ENCODE data around the gene ZFP42. TPM values are rescaled to one million over a fixed set of nuclear protein-coding genes. Genes with fewer than 3 reads are reported as not detected.
A peak's percentile ranks its signal among the peaks of the same experiment; 100 is the strongest.

The ZFP42 gene
- total RNA-seq, 1 donor from 2014 or later, result 0.26 TPM

DNA sequence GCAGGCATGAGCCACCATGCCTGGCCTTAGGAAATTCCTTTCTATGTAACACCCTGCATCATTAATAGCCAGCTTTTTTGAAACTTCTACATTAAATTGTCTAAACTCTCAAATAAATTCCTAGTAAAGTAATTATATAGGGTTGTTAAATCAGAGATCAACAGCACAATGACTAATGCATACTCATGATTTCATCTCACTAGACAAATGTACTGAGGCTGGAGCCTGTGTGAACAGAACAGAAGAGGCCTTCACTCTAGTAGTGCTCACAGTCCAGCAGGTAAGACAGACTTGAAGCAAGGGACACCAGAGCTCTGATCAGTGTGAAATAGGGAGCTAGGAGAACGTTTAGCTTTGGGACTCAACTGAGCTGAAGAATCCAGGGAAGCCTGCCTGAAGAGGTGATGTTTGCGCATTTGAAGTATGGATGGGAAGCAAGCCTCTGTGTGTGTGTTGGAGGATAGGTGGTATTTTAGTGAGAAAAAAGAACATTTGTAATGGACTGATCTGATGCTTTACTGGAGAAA, 3.9 kb downstream of the ZFP42 start:
- DNase-seq, result no peak
- Histone ChIP-seq H3K27ac (no peak overlapping the region), H3K4me3 (no peak overlapping the region), H3K36me3 (no peaks in the 10 kb centered on the region), H3K4me1 (no peaks in the 10 kb centered on the region), H3K9me3 (no peaks in the 10 kb centered on the region), H3K27me3 (peaks cover 16% of the 10 kb centered on the region)
- TF ChIP-seq, protein P1, sequence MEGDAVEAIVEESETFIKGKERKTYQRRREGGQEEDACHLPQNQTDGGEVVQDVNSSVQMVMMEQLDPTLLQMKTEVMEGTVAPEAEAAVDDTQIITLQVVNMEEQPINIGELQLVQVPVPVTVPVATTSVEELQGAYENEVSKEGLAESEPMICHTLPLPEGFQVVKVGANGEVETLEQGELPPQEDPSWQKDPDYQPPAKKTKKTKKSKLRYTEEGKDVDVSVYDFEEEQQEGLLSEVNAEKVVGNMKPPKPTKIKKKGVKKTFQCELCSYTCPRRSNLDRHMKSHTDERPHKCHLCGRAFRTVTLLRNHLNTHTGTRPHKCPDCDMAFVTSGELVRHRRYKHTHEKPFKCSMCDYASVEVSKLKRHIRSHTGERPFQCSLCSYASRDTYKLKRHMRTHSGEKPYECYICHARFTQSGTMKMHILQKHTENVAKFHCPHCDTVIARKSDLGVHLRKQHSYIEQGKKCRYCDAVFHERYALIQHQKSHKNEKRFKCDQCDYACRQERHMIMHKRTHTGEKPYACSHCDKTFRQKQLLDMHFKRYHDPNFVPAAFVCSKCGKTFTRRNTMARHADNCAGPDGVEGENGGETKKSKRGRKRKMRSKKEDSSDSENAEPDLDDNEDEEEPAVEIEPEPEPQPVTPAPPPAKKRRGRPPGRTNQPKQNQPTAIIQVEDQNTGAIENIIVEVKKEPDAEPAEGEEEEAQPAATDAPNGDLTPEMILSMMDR (IDR thresholded peaks at IDR 0.05), result no peak
- intact Hi-C loops (cut with DNase I), result no loop called here
- ATAC-seq, result no peak

DNA sequence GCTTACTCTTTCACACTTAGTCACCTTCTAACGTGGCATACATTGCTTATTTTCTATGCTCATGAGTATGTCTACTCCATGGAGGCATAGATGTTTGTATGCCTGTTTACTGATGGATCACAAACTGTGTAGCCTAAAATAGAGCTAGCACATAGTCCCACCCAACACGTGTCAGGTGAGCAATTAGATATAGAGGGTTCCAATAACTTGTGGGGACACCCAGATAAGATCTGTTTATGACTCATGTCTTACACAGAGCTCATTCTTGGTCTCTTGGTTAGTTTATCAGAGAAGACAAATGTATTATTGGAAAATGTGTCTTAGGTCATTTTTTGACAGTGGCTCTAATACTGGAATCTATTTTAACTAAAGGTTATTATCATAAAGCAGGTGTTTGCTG, 6.8 kb downstream of the ZFP42 start:
- intact Hi-C loops (cut with DNase I), result no loop called here
- Histone ChIP-seq H3K4me3 (no peak overlapping the region), H3K36me3 (no peaks in the 10 kb centered on the region), H3K27me3 (no peaks in the 10 kb centered on the region), H3K4me1 (no peaks in the 10 kb centered on the region), H3K9me3 (no peaks in the 10 kb centered on the region), H3K27ac (no peak overlapping the region)
- TF ChIP-seq, protein P1 (IDR thresholded peaks at IDR 0.05), result no peak
- no peak for ATAC-seq
- no peak for DNase-seq

DNA sequence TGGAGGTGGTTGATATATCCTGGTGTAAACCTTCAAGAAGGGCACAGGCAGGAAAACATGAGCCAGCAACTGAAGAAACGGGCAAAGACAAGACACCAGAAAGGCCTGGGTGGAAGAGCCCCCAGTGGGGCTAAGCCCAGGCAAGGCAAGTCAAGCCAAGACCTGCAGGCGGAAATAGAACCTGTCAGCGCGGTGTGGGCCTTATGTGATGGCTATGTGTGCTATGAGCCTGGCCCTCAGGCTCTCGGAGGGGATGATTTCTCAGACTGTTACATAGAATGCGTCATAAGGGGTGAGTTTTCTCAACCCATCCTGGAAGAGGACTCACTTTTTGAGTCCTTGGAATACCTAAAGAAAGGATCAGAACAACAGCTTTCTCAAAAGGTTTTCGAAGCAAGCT, 7.2 kb downstream of the ZFP42 start:
- H3K27ac ChIP-seq, result no peak overlapping the region
- intact Hi-C loops (cut with DNase I), result no loop called here
- no peaks in the 10 kb centered on the region for H3K4me1 ChIP-seq
- TF ChIP-seq, protein P1 (IDR thresholded peaks at IDR 0.05), result no peak
- ATAC-seq (no peak), DNase-seq (no peak)
- no peak overlapping the region for H3K4me3 ChIP-seq
- no peaks in the 10 kb centered on the region for H3K27me3 ChIP-seq
- no peaks in the 10 kb centered on the region for H3K9me3 ChIP-seq
- H3K36me3 ChIP-seq, result no peaks in the 10 kb centered on the region

DNA sequence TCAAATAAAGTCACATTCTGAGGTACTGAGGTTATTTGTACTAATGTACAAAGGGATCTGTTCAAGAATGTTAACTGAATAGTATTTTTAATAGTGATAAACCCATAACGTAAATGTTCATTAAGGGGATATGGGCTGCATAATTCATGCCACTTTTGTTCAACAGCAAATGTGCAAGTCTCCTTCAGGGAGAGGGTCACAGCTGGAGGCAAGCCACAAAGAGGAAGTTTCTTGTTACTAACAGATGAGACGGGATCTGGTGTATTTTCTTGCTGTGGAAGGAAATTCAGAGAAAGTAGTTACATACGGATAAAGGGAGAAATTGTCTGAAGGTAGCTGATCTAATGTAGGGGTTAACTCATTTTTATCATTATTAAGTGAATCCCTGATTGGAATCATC, 10.0 kb downstream of the ZFP42 start:
- TF ChIP-seq, protein P1 (IDR thresholded peaks at IDR 0.05), result no peak
- no peak for DNase-seq
- intact Hi-C loops (cut with DNase I), result no loop called here

DNA sequence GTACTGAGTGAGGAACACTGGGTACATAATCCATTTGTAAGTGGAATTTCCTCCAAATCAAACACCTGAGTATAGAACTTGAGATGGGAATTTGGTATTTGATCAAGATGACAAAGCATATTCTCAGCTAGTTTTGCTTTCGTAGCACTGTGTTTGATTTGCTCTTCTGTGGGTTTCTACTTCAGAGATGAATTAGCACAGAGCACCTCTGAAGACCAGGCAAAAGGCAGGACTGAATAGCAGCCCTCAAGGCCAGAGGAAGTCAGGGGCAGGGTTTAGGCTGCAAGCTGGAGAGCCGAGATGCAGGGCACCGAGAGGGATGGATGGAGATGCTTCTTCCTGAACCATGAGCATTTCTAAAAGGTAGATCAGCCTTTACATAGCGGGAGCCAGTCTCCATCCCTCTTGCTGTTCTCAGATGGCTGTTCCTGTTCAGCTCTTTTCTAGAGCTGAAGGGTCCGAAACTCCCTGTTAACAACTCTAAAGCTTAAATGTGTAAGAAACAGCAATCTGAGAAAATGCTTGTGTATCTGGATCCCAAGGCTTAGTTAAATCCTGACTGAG, 10.8 kb downstream of the ZFP42 start:
- intact Hi-C loops (cut with DNase I), result no loop called here
- H3K4me3 ChIP-seq, result no peak overlapping the region
- TF ChIP-seq, protein P1 (IDR thresholded peaks at IDR 0.05), result no peak
- H3K9me3 ChIP-seq, result no peaks in the 10 kb centered on the region
- ATAC-seq, result peak; percentile 53
- H3K4me1 ChIP-seq, result no peaks in the 10 kb centered on the region
- no peak for DNase-seq
- no peak overlapping the region for H3K27ac ChIP-seq
- no peaks in the 10 kb centered on the region for H3K36me3 ChIP-seq
- no peaks in the 10 kb centered on the region for H3K27me3 ChIP-seq

More for the DNA sequence above, 10.0 kb downstream of the ZFP42 start:
- no peaks in the 10 kb centered on the region for H3K27me3 ChIP-seq
- no peak overlapping the region for H3K4me3 ChIP-seq
- H3K27ac ChIP-seq, result no peak overlapping the region
- H3K4me1 ChIP-seq, result no peaks in the 10 kb centered on the region
- no peaks in the 10 kb centered on the region for H3K9me3 ChIP-seq
- ATAC-seq, result no peak
- no peaks in the 10 kb centered on the region for H3K36me3 ChIP-seq

DNA sequence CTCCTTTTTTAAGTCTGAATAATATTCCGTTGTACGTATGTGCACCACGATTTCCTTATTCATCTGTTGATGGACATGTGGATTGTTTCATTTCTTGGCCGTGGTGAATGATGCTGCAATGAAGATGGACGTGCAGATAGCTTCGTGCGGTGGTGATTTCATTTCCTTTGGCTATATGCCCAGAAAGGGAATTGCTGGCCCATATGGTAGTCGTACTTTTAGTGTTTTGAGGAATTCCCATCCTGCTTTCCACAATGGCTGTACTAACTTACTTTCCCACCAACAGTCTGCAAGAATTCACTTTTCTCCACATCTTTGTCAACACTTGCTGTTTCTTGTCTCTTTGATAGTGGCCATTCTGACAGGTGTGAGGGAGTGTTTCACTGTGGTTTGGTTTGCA, 12.8 kb downstream of the ZFP42 start:
- no peaks in the 10 kb centered on the region for H3K36me3 ChIP-seq
- no peaks in the 10 kb centered on the region for H3K4me1 ChIP-seq
- no peak overlapping the region for H3K27ac ChIP-seq
- TF ChIP-seq, protein P1 (IDR thresholded peaks at IDR 0.05), result no peak
- no peaks in the 10 kb centered on the region for H3K9me3 ChIP-seq
- no peak for DNase-seq
- ATAC-seq, result no peak
- no peaks in the 10 kb centered on the region for H3K27me3 ChIP-seq
- no peak overlapping the region for H3K4me3 ChIP-seq
- intact Hi-C loops (cut with DNase I), result no loop called here

Data from upper lobe of right lung (tissue), 1 donor.